K562 (cell line): Measurements from ENCODE around the gene CD55. TPM values are rescaled to one million over a fixed set of nuclear protein-coding genes. Genes with fewer than 3 reads are reported as not detected.

Experiments used
- BDP1 ChIP-seq: IDR thresholded peaks from 3 replicates; pipeline ENCODE4 v1.6.1; 2011; ENCODE audit not compliant: insufficient read length, insufficient read depth
- CREB5 ChIP-seq: fragments of 250-450 bp; sonication (Bioruptor Pico); IDR thresholded peaks from 2 replicates; pipeline ENCODE4 v1.5.0; 2020; ENCODE audit warnings: mild to moderate bottlenecking
- HLTF ChIP-seq: fragments of 450-650 bp; IDR thresholded peaks from 2 replicates; pipeline ENCODE4 v1.6.1; 2016
- KAT7 ChIP-seq: sonication (generic); formaldehyde crosslinking; IDR thresholded peaks from 2 replicates; pipeline ENCODE4 v1.8.0; 2022; ENCODE audit warnings: missing genetic modification reagents, mild to moderate bottlenecking, borderline replicate concordance
- MAFK ChIP-seq: IDR thresholded peaks from 2 replicates; pipeline ENCODE4 v1.6.1; 2011; ENCODE audit warnings: low read length, improper control_type of control experiment
- MIER1 ChIP-seq: fragments of 450-650 bp; IDR thresholded peaks from 2 replicates; pipeline ENCODE4 v1.6.1; 2016; ENCODE audit warnings: antibody characterized with exemption, mild to moderate bottlenecking, low read depth
- RBM39 ChIP-seq: fragments of 200-400 bp; formaldehyde crosslinking; optimal IDR thresholded peaks from 2 replicates; pipeline ENCODE3; 2018; ENCODE audit warnings: low read depth, low read length
- SIN3A ChIP-seq, 2 experiments: fragments of 150-350 bp in 1 of 2; IDR thresholded peaks; 2 replicates each; pipeline ENCODE4 v1.6.1; 2011 to 2016; ENCODE audit warnings: borderline replicate concordance in 2 of 2, low read depth in 2 of 2, low read length in 2 of 2, mild to moderate bottlenecking in 2 of 2, moderate library complexity in 2 of 2; ENCODE audit not compliant: control insufficient read depth in 1 of 2
- TAL1 ChIP-seq: fragments of 450-650 bp; IDR thresholded peaks from 2 replicates; pipeline ENCODE4 v1.6.1; 2016; ENCODE audit warnings: mild to moderate bottlenecking
- WHSC1 ChIP-seq: IDR thresholded peaks from one replicate; pipeline ENCODE4 v1.6.1; 2012; ENCODE audit warnings: low read length, control low read depth, inconsistent platforms
- ZMIZ1 ChIP-seq, 2 experiments: fragments of 150-350 bp in 1 of 2; IDR thresholded peaks; 2 replicates each; pipeline ENCODE4 v1.6.1; 2012 to 2016; ENCODE audit warnings: low read depth in 2 of 2, low read length in 2 of 2, mild to moderate bottlenecking in 1 of 2, moderate library complexity in 1 of 2
- ZNF696 ChIP-seq: fragments of 250-450 bp; sonication (Bioruptor Pico); conservative IDR thresholded peaks from 2 replicates; pipeline ENCODE4 v1.4.0; 2020; ENCODE audit warnings: mild to moderate bottlenecking, moderate library complexity
- ZNF75A ChIP-seq: fragments of 450-650 bp; formaldehyde crosslinking; IDR thresholded peaks from 2 replicates; pipeline ENCODE4 v1.4.0; 2020; ENCODE audit warnings: mild to moderate bottlenecking
- ZNF830 ChIP-seq: fragments of 250-450 bp; sonication (Bioruptor Pico); IDR thresholded peaks from 2 replicates; pipeline ENCODE4 v1.5.0; 2021; ENCODE audit warnings: mild to moderate bottlenecking
- polyA plus RNA-seq, 8 experiments: library from polyadenylated mRNA; depleted of rRNA in 4 of 8; stranded (reverse) in 5 of 8; unstranded in 3 of 8; fragments of >200 nt; fragmentation: Nextera tagmentation in 2 of 8; fragmentation: Illumina TruSeq in 1 of 8; extraction: Ambion mirVana in 2 of 8; extraction: Trizol in 1 of 8; gene quantifications; 2 replicates each; pipeline versions ENCODE4 v1.2.1 to v1.2.3, GENCODE V29; 2011 to 2014; ENCODE audit warnings: inconsistent platforms in 1 of 8, missing spikeins in 1 of 8
- total RNA-seq, 7 experiments: library from RNA; depleted of rRNA in 6 of 7; stranded (reverse); fragments of >200 nt in 6 of 7; fragmentation: Illumina TruSeq in 2 of 7; extraction: Trizol in 2 of 7; gene quantifications; 2 replicates each; pipeline versions ENCODE4 v1.2.1 to v1.2.3, GENCODE V29; 2011 to 2021; ENCODE audit warnings: low replicate concordance in 1 of 7
- TF ChIP-seq, protein P1 (sequence below), 2 experiments: IDR thresholded peaks; 2 replicates each; pipeline ENCODE4 v1.6.1; 2011; ENCODE audit warnings: borderline replicate concordance in 1 of 2, control low read depth in 1 of 2, low read depth in 1 of 2, low read length in 1 of 2, mild to moderate bottlenecking in 1 of 2, mixed read lengths in 1 of 2, moderate library complexity in 1 of 2; ENCODE audit not compliant: insufficient read depth in 1 of 2, insufficient read length in 1 of 2, poor library complexity in 1 of 2, severe bottlenecking in 1 of 2; ENCODE audit errors: extremely low read depth in 1 of 2
- TF ChIP-seq, protein P2 (sequence below): sonication (generic); formaldehyde crosslinking; IDR thresholded peaks from 2 replicates; pipeline ENCODE4 v1.5.0; 2020; ENCODE audit warnings: missing genetic modification reagents
- TF ChIP-seq, protein P3 (sequence below): sonication (generic); formaldehyde crosslinking; IDR thresholded peaks from 2 replicates; pipeline ENCODE4 v1.8.0; 2022; ENCODE audit warnings: missing genetic modification reagents, mild to moderate bottlenecking, borderline replicate concordance

Gene CD55
- total and polyA plus RNA-seq, 9 of the 15 experiments (the other 6 are each of a cell fraction or from before 2014, with no cell fraction given): 17.7 to 150 (median 97.0) TPM

DNA sequence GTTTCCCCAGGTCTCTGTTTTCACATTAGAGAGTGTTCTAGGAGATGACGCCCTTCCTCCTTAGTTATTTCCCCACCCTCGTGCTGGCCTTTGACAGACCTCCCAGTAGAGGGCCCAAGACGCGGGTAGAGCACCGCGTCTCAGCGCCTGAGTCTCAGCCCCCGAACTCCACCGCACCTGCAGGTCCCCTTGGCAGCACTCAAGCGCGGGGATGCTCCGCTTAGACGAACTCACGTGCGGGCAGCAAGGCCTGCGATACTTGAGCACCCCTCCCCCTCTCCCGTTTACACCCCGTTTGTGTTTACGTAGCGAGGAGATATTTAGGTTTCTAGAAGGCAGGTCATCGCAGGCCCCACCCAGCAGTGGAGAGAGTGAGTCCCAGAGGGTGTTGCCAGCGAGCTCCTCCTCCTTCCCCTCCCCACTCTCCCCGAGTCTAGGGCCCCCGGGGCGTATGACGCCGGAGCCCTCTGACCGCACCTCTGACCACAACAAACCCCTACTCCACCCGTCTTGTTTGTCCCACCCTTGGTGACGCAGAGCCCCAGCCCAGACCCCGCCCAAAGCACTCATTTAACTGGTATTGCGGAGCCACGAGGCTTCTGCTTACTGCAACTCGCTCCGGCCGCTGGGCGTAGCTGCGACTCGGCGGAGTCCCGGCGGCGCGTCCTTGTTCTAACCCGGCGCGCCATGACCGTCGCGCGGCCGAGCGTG is at the start of gene CD55 (continued):
- no peak; a peak in 1 of 4 replicates for TF ChIP-seq ZMIZ1 (IDR thresholded peaks at IDR 0.05; ENCODE audit: low read depth in 2 of 2, low read length in 2 of 2)
- TF ChIP-seq TAL1: 0 out of 2 replicates have a peak, but pooled peaks have one; percentile 15
- no peak for TF ChIP-seq CREB5 (CRISPR knock-in tag)
- TF ChIP-seq KAT7 (CRISPR knock-in tag): no peak
- TF ChIP-seq MAFK: peak; percentile 17; the same call in 1 of the 2 replicates
- TF ChIP-seq HLTF: no peak
- TF ChIP-seq, protein P1, sequence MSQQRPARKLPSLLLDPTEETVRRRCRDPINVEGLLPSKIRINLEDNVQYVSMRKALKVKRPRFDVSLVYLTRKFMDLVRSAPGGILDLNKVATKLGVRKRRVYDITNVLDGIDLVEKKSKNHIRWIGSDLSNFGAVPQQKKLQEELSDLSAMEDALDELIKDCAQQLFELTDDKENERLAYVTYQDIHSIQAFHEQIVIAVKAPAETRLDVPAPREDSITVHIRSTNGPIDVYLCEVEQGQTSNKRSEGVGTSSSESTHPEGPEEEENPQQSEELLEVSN (IDR thresholded peaks at IDR 0.05; ENCODE audit: borderline replicate concordance in 1 of 2, extremely low read depth in 1 of 2, insufficient read depth in 1 of 2, insufficient read length in 1 of 2, low read depth in 1 of 2, low read length in 1 of 2, poor library complexity in 1 of 2, severe bottlenecking in 1 of 2): peak; percentile 76 to 77
- TF ChIP-seq, protein P2, sequence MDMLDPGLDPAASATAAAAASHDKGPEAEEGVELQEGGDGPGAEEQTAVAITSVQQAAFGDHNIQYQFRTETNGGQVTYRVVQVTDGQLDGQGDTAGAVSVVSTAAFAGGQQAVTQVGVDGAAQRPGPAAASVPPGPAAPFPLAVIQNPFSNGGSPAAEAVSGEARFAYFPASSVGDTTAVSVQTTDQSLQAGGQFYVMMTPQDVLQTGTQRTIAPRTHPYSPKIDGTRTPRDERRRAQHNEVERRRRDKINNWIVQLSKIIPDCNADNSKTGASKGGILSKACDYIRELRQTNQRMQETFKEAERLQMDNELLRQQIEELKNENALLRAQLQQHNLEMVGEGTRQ (CRISPR knock-in tag): no peak
- TF ChIP-seq BDP1: no peak
- TF ChIP-seq MIER1: no peak
- TF ChIP-seq ZNF75A (CRISPR knock-in tag): no peak
- TF ChIP-seq, protein P3, sequence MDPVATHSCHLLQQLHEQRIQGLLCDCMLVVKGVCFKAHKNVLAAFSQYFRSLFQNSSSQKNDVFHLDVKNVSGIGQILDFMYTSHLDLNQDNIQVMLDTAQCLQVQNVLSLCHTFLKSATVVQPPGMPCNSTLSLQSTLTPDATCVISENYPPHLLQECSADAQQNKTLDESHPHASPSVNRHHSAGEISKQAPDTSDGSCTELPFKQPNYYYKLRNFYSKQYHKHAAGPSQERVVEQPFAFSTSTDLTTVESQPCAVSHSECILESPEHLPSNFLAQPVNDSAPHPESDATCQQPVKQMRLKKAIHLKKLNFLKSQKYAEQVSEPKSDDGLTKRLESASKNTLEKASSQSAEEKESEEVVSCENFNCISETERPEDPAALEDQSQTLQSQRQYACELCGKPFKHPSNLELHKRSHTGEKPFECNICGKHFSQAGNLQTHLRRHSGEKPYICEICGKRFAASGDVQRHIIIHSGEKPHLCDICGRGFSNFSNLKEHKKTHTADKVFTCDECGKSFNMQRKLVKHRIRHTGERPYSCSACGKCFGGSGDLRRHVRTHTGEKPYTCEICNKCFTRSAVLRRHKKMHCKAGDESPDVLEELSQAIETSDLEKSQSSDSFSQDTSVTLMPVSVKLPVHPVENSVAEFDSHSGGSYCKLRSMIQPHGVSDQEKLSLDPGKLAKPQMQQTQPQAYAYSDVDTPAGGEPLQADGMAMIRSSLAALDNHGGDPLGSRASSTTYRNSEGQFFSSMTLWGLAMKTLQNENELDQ (CRISPR knock-in tag): no peak
- no peak for TF ChIP-seq WHSC1
- TF ChIP-seq RBM39: no peak
- no peak for TF ChIP-seq ZNF830 (CRISPR knock-in tag)
- TF ChIP-seq SIN3A (IDR thresholded peaks at IDR 0.05; ENCODE audit: borderline replicate concordance in 2 of 2, control insufficient read depth in 1 of 2, low read depth in 2 of 2, low read length in 2 of 2): peak; percentile 70 to 95; a peak in 3 of 4 replicates
- TF ChIP-seq ZNF696: no peak
